Activated CD4-positive, alpha-beta T cell treated with anti-CD3 and anti-CD28 coated beads, Interleukin-2, amount 10 ng/mL, durations not matched to agents 7 days and 5 days (primary cell): ENCODE data around the gene NDC1. TPM values are rescaled to one million over a fixed set of nuclear protein-coding genes. Genes with fewer than 3 reads are reported as not detected.
A peak's percentile ranks its signal among the peaks of the same experiment; 100 is the strongest.

ENCODE experiments used
- CTCF ChIA-PET: fragments of 350-600 bp; sonication (Branson Sonifier 250); formaldehyde crosslinking; loops from one replicate; lab custom pipeline; 2021; ENCODE audit warnings: antibody characterized with exemption; lab: Charles Lee
- POLR2A ChIA-PET: fragments of 350-600 bp; sonication (Branson Sonifier 250); formaldehyde crosslinking; loops from one replicate; lab custom pipeline; 2021; ENCODE audit warnings: antibody characterized with exemption; lab: Charles Lee
- DNase-seq: peaks from one replicate; pipeline ENCODE4 v3.0.0-alpha.2; 2020
- H3K27ac Mint-ChIP-seq: one replicate; pipeline ENCODE4 v1.8.0; 2021; ENCODE audit warnings: mild to moderate bottlenecking, moderate library complexity, mixed read lengths
- H3K27me3 Mint-ChIP-seq: one replicate; pipeline ENCODE4 v1.8.0; 2021; ENCODE audit warnings: mixed read lengths
- H3K36me3 Mint-ChIP-seq: one replicate; pipeline ENCODE4 v1.8.0; 2021; ENCODE audit warnings: low read depth, mixed read lengths
- H3K4me1 Mint-ChIP-seq: one replicate; pipeline ENCODE4 v1.8.0; 2021; ENCODE audit warnings: mixed read lengths
- H3K4me3 Mint-ChIP-seq: one replicate; pipeline ENCODE4 v1.8.0; 2021; ENCODE audit warnings: mild to moderate bottlenecking, moderate library complexity, mixed read lengths
- H3K9me3 Mint-ChIP-seq: one replicate; pipeline ENCODE4 v1.8.0; 2021; ENCODE audit warnings: mixed read lengths
- total RNA-seq, 2 experiments: library from RNA; stranded (reverse); gene quantifications; one replicate each; pipeline ENCODE4 v1.2.3, GENCODE V29; 2021

NDC1 gene
- total RNA-seq, 2 experiments from 2014 or later, result 25.4 to 26.6 TPM

GRCh38 chr1:53851571-53852285 is 13.6 kb upstream of the NDC1 start:
- H3K9me3 Mint-ChIP-seq, result no peaks in the 10 kb centered on the region
- no peaks in the 10 kb centered on the region for H3K4me1 Mint-ChIP-seq
- no peak overlapping the region for H3K4me3 Mint-ChIP-seq
- ChIA-PET POLR2A (no interaction called here), CTCF (interaction anchor here (0.6 to 1.0 kb wide), 3 partner anchors 9 to 27 kb away, joined by 3 to 5 read pairs (median 4); no protein-coding TSS in a partner anchor)
- H3K36me3 Mint-ChIP-seq, result peaks cover 10% of the 10 kb centered on the region
- H3K27me3 Mint-ChIP-seq, result peaks cover 2% of the 10 kb centered on the region
- no peak overlapping the region for H3K27ac Mint-ChIP-seq
- DNase-seq, result no peak

DNA sequence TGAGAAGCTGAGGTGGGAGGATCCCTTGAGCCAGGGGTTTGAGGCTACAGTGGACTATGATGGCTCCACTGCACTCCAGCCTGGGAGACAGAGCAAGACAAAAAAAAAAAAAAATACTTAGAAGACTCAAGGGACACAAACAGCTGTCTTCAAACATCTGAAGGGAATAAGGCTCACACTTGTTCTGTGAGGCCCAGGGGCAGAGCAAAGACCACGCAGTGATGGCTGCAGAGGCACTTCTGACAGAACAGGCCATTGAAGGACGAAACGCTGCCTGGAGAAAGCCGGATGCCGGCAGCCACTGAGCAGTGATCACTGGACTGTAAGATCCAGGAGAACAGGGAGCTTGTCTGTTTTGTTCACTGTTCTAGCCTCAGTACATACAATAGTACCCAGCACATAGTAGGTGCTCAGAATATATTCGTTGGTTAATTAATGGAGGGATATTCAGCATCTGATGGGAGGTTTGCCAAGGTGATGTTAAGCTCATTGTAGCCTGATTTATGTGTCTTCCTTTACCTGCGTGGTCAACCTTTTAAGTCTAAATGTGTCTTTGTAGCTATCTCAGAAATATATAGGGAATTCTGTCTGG is 12.1 kb upstream of the NDC1 start:
- no peaks in the 10 kb centered on the region for H3K9me3 Mint-ChIP-seq
- DNase-seq, result no peak
- H3K27ac Mint-ChIP-seq, result no peak overlapping the region
- H3K36me3 Mint-ChIP-seq, result peaks cover 9% of the 10 kb centered on the region
- CTCF ChIA-PET, result interaction anchor here (0.7 to 1.6 kb wide), 5 partner anchors 9 to 109 kb away, joined by 3 to 10 read pairs (median 3); no protein-coding TSS in a partner anchor
- POLR2A ChIA-PET, result no interaction called here
- no peaks in the 10 kb centered on the region for H3K4me1 Mint-ChIP-seq
- H3K27me3 Mint-ChIP-seq, result peaks cover 4% of the 10 kb centered on the region
- no peak overlapping the region for H3K4me3 Mint-ChIP-seq

DNA sequence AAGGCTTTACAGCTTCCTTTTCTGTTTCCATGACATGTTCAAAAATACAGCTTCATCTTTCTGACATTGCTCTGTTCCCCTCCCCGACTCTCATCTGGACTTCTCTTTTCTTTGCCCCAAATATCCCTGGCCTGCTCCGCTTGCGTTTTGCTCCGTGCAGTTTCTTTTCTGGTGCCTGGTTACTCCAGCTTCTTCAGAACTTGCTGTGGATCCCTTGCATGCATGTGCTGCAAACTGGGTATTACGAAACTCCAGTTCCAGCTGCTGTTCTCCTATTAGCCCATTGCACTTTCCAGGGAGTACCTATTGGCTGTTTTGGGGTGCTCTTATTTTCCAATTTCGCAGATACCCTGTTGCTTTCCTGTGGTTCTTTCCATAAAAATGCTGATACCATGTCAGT is 9.9 kb upstream of the NDC1 start:
- no peaks in the 10 kb centered on the region for H3K4me1 Mint-ChIP-seq
- H3K9me3 Mint-ChIP-seq, result no peaks in the 10 kb centered on the region
- ChIA-PET CTCF (interaction anchor here (1.3 kb wide), 1 partner anchor 98 kb away, joined by 3 read pairs; the partner anchor contains the start of gene IFT25), POLR2A (no interaction called here)
- peaks cover 8% of the 10 kb centered on the region for H3K27me3 Mint-ChIP-seq
- H3K4me3 Mint-ChIP-seq, result no peak overlapping the region
- H3K36me3 Mint-ChIP-seq, result peaks cover 2% of the 10 kb centered on the region
- H3K27ac Mint-ChIP-seq, result no peak overlapping the region
- DNase-seq, result no peak

GRCh38 chr1:53842347-53842746 is 4.3 kb upstream of the NDC1 start:
- peaks cover 9% of the 10 kb centered on the region for H3K4me1 Mint-ChIP-seq
- POLR2A ChIA-PET, result no interaction called here
- H3K27ac Mint-ChIP-seq, result no peak overlapping the region
- CTCF ChIA-PET, result no interaction called here
- peaks cover 9% of the 10 kb centered on the region for H3K27me3 Mint-ChIP-seq
- no peak overlapping the region for H3K4me3 Mint-ChIP-seq
- DNase-seq, result no peak
- H3K9me3 Mint-ChIP-seq, result peaks cover 8% of the 10 kb centered on the region
- peaks cover 2% of the 10 kb centered on the region for H3K36me3 Mint-ChIP-seq

DNA sequence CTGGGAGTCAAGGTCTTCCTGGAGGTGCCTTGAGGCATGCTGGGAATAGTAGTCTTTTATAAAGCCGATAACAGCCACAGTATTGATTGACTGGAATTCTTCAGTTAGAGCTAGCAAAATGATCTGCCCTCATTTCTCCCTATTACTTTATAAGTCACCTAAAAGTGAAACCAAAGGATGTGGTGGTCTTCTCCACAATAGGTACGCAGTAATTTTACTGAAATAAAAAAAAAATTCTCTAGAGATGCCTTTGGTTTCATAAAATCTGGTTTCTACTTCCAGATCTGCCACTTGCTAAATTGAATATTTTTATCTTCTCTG is 518 bp upstream of the NDC1 start:
- Mint-ChIP-seq H3K4me3 (peak overlapping the region; percentile 97), H3K27ac (peak overlapping the region; percentile 99), H3K27me3 (peaks cover 4% of the 10 kb centered on the region), H3K4me1 (peaks cover 26% of the 10 kb centered on the region), H3K9me3 (peaks cover 8% of the 10 kb centered on the region), H3K36me3 (peaks cover 16% of the 10 kb centered on the region)
- CTCF ChIA-PET, result interaction anchor here (1.4 kb wide), 1 partner anchor 22 kb away, joined by 5 read pairs; no protein-coding TSS in a partner anchor
- DNase-seq, result no peak
- POLR2A ChIA-PET, result no interaction called here

- H3K4me1 Mint-ChIP-seq, result peaks cover 28% of the 10 kb centered on the region
- ChIA-PET POLR2A (interaction anchor here (0.6 to 1.4 kb wide), 2 partner anchors 17 to 108 kb away, joined by 3 read pairs; partner anchors contain the start of gene IFT25), CTCF (interaction anchor here (0.6 to 3.0 kb wide), 4 partner anchors 11 to 122 kb away, joined by 3 to 10 read pairs (median 5); no protein-coding TSS in a partner anchor)
- no peak for DNase-seq
- H3K36me3 Mint-ChIP-seq, result peaks cover 20% of the 10 kb centered on the region
- H3K27me3 Mint-ChIP-seq, result peaks cover 2% of the 10 kb centered on the region
- H3K9me3 Mint-ChIP-seq, result peaks cover 7% of the 10 kb centered on the region
- peak overlapping the region; percentile 97 for H3K4me3 Mint-ChIP-seq
- H3K27ac Mint-ChIP-seq, result peak overlapping the region; percentile 99
Observed at GRCh38 chr1:53837646-53837923, 511 bp downstream of the NDC1 start.

DNA sequence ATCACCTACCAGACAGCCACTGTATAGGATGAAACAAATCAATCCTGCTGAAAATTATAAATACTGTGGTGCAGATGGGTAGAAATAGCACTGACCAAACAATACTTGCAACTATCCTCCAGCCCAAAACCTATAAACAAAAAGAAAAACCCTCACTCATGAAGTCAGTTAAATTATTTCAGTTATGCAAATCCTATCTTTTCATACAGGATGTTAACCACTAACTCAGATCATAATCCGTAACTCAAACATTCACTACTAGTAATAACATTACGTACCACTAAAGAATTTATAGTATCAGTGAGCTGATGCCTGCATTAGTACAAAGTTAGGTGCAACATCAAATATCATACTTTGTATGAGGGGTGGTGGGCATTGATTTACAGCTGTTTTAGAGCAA is 2.6 kb downstream of the NDC1 start:
- Mint-ChIP-seq H3K36me3 (peaks cover 23% of the 10 kb centered on the region), H3K4me3 (no peak overlapping the region), H3K4me1 (peaks cover 28% of the 10 kb centered on the region), H3K27me3 (no peaks in the 10 kb centered on the region), H3K9me3 (no peaks in the 10 kb centered on the region), H3K27ac (no peak overlapping the region)
- CTCF ChIA-PET, result interaction anchor here (1.1 to 3.0 kb wide), 3 partner anchors 9 to 89 kb away, joined by 3 to 10 read pairs (median 4); no protein-coding TSS in a partner anchor
- no peak for DNase-seq
- POLR2A ChIA-PET, result no interaction called here

GRCh38 chr1:53834776-53835175 is 3.3 kb downstream of the NDC1 start:
- ChIA-PET POLR2A (no interaction called here), CTCF (interaction anchor here (1.3 to 3.0 kb wide), 4 partner anchors 8 to 90 kb away, joined by 3 to 10 read pairs (median 5); no protein-coding TSS in a partner anchor)
- DNase-seq, result no peak
- Mint-ChIP-seq H3K4me3 (no peak overlapping the region), H3K27me3 (no peaks in the 10 kb centered on the region), H3K4me1 (peaks cover 28% of the 10 kb centered on the region), H3K9me3 (no peaks in the 10 kb centered on the region), H3K36me3 (peaks cover 25% of the 10 kb centered on the region), H3K27ac (no peak overlapping the region)

- no peak for DNase-seq
- Mint-ChIP-seq H3K9me3 (no peaks in the 10 kb centered on the region), H3K36me3 (peaks cover 31% of the 10 kb centered on the region), H3K4me1 (peaks cover 18% of the 10 kb centered on the region), H3K27me3 (no peaks in the 10 kb centered on the region), H3K4me3 (no peak overlapping the region), H3K27ac (no peak overlapping the region)
- POLR2A ChIA-PET, result no interaction called here
- CTCF ChIA-PET, result interaction anchor here (2.0 kb wide), 1 partner anchor 27 kb away, joined by 6 read pairs; no protein-coding TSS in a partner anchor
Observed at GRCh38 chr1:53833393-53833792, 4.7 kb downstream of the NDC1 start.

DNA sequence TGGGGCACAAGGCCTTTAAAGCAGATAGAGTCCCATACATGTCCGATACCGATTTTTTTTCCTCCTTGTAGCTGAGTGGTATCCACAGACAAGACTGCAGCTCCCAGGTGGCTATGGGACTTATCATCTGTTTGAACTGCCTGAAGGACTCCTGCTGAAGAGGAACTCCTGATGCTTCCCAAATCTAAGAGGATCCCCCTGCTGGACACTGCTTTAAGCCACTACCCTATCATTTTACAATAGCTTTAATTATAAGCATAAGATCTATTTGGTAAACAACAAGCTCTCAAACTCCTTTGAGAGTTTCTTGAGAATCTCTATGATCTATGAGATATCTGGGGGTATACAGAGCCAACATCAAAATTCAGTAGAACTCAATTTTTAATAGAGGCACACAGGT is 11.7 kb downstream of the NDC1 start:
- no peak overlapping the region for H3K4me3 Mint-ChIP-seq
- DNase-seq, result no peak
- H3K27me3 Mint-ChIP-seq, result no peaks in the 10 kb centered on the region
- no peak overlapping the region for H3K27ac Mint-ChIP-seq
- POLR2A ChIA-PET, result no interaction called here
- H3K4me1 Mint-ChIP-seq, result no peaks in the 10 kb centered on the region
- H3K9me3 Mint-ChIP-seq, result no peaks in the 10 kb centered on the region
- peaks cover 34% of the 10 kb centered on the region for H3K36me3 Mint-ChIP-seq
- CTCF ChIA-PET, result interaction anchor here (1.0 to 3.1 kb wide), 3 partner anchors 10 to 19 kb away, joined by 4 to 10 read pairs (median 5); no protein-coding TSS in a partner anchor

GRCh38 chr1:53825306-53825705 is 12.8 kb downstream of the NDC1 start:
- H3K4me1 Mint-ChIP-seq, result no peaks in the 10 kb centered on the region
- H3K27ac Mint-ChIP-seq, result no peak overlapping the region
- H3K27me3 Mint-ChIP-seq, result no peaks in the 10 kb centered on the region
- no peak for DNase-seq
- no peaks in the 10 kb centered on the region for H3K9me3 Mint-ChIP-seq
- no peak overlapping the region for H3K4me3 Mint-ChIP-seq
- peaks cover 32% of the 10 kb centered on the region for H3K36me3 Mint-ChIP-seq
- ChIA-PET POLR2A (no interaction called here), CTCF (interaction anchor here (1.5 to 3.1 kb wide), 2 partner anchors 11 to 12 kb away, joined by 4 to 10 read pairs; no protein-coding TSS in a partner anchor)

DNA sequence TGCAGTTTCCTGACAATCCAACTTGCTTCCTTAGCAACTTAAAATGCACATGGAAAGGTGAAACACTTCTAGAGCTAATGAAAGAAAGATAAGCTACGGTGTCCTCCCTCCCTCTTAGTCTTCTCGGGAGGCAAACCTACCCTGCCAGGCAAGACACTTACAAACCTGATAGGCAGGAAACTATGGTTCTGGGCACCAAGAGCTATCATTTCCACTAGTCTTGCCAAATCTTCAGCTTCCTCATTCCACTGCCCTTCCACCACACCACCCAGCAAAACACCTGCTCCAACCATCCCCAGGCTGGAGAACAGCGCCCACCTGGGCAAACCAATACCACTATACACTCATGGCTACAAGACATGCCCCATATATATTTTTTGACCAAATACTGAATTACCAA is 15.2 kb downstream of the NDC1 start:
- no peak overlapping the region for H3K4me3 Mint-ChIP-seq
- H3K27me3 Mint-ChIP-seq, result no peaks in the 10 kb centered on the region
- no peaks in the 10 kb centered on the region for H3K9me3 Mint-ChIP-seq
- ChIA-PET POLR2A (no interaction called here), CTCF (interaction anchor here (1.1 kb wide), 1 partner anchor 19 kb away, joined by 5 read pairs; no protein-coding TSS in a partner anchor)
- no peak overlapping the region for H3K27ac Mint-ChIP-seq
- H3K36me3 Mint-ChIP-seq, result peaks cover 42% of the 10 kb centered on the region
- H3K4me1 Mint-ChIP-seq, result no peaks in the 10 kb centered on the region
- DNase-seq, result no peak

- ChIA-PET CTCF (no interaction called here), POLR2A (no interaction called here)
- H3K4me1 Mint-ChIP-seq, result no peaks in the 10 kb centered on the region
Observed at GRCh38 chr1:53821380-53821779, 16.7 kb downstream of the NDC1 start.

More at GRCh38 chr1:53821380-53821779, 16.7 kb downstream of the NDC1 start:
- Mint-ChIP-seq H3K27me3 (no peaks in the 10 kb centered on the region), H3K27ac (no peak overlapping the region), H3K9me3 (no peaks in the 10 kb centered on the region), H3K4me3 (no peak overlapping the region), H3K36me3 (peaks cover 53% of the 10 kb centered on the region)
- DNase-seq, result no peak
